Astrocyte (in vitro differentiated cells and primary cell): ENCODE data around the gene NKX6-1.

ENCODE experiments used
- EZH2 ChIP-seq: IDR thresholded peaks from 2 replicates; pipeline ENCODE4 v1.6.1; 2012; ENCODE audit warnings: mild to moderate bottlenecking, low read length, inconsistent platforms; ENCODE audit not compliant: insufficient read depth
- TF ChIP-seq, protein P1 (sequence below): IDR thresholded peaks from 2 replicates; pipeline ENCODE4 v1.5.1; 2011; ENCODE audit warnings: low read depth, mild to moderate bottlenecking, inconsistent platforms, low read length, moderate library complexity; ENCODE audit not compliant: insufficient read depth

DNA sequence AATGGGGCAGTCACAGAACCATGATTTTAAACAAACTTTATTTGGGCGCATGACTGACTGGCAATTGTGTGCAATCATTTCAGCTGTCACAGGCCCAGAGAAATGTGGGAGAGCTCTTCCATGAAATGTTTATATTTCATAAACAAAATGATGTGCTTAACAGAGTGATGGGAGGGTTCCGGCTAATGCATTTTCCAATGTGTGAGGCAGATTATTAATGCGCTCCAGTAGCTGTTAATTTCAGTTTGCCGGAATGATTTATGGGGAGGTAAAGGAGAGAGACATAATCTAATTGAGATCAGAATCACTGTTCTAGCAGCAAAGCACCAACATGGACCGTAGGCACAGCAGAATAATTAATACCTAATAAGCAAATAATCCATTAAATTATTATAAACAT is 55.6 kb downstream of the NKX6-1 start:
- TF ChIP-seq EZH2 = no peak
- TF ChIP-seq, protein P1, sequence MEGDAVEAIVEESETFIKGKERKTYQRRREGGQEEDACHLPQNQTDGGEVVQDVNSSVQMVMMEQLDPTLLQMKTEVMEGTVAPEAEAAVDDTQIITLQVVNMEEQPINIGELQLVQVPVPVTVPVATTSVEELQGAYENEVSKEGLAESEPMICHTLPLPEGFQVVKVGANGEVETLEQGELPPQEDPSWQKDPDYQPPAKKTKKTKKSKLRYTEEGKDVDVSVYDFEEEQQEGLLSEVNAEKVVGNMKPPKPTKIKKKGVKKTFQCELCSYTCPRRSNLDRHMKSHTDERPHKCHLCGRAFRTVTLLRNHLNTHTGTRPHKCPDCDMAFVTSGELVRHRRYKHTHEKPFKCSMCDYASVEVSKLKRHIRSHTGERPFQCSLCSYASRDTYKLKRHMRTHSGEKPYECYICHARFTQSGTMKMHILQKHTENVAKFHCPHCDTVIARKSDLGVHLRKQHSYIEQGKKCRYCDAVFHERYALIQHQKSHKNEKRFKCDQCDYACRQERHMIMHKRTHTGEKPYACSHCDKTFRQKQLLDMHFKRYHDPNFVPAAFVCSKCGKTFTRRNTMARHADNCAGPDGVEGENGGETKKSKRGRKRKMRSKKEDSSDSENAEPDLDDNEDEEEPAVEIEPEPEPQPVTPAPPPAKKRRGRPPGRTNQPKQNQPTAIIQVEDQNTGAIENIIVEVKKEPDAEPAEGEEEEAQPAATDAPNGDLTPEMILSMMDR = no peak
